ENCODE results near the gene STX19.

The STX19 gene

GRCh38 chr3:94001827-94002495, 26.4 kb downstream of the STX19 start:
- no peak for TF ChIP-seq CTCF (IDR thresholded peaks at IDR 0.05; ENCODE audit: borderline replicate concordance, control extremely low read depth, extremely low read depth, insufficient read depth, missing control alignments)
- no peak for DNase-seq (ENCODE audit: low spot score)
- in situ Hi-C loops (cut with MboI; ENCODE audit: low sequenced_read_pairs, unreplicated experiment) = no loop called here

GRCh38 chr3:94001191-94001590, 27.2 kb downstream of the STX19 start:
- no peak for DNase-seq (ENCODE audit: low spot score)
- in situ Hi-C loops (cut with MboI; ENCODE audit: low sequenced_read_pairs, unreplicated experiment) = no loop called here
- no peak for TF ChIP-seq CTCF (IDR thresholded peaks at IDR 0.05; ENCODE audit: borderline replicate concordance, control extremely low read depth, extremely low read depth, insufficient read depth, missing control alignments)

GRCh38 chr3:93994056-93994455, 34.3 kb downstream of the STX19 start:
- in situ Hi-C loops (cut with MboI; ENCODE audit: low sequenced_read_pairs, unreplicated experiment) = no loop called here
- TF ChIP-seq CTCF (IDR thresholded peaks at IDR 0.05; ENCODE audit: borderline replicate concordance, control extremely low read depth, extremely low read depth, insufficient read depth, missing control alignments) = no peak
- DNase-seq (ENCODE audit: low spot score) = no peak

GRCh38 chr3:93992207-93992606, 36.2 kb downstream of the STX19 start:
- TF ChIP-seq CTCF (IDR thresholded peaks at IDR 0.05; ENCODE audit: borderline replicate concordance, control extremely low read depth, extremely low read depth, insufficient read depth, missing control alignments) = no peak
- in situ Hi-C loops (cut with MboI; ENCODE audit: low sequenced_read_pairs, unreplicated experiment) = no loop called here
- DNase-seq (ENCODE audit: low spot score) = no peak

GRCh38 chr3:93991631-93992030, 36.8 kb downstream of the STX19 start:
- DNase-seq (ENCODE audit: low spot score) = no peak
- no peak for TF ChIP-seq CTCF (IDR thresholded peaks at IDR 0.05; ENCODE audit: borderline replicate concordance, control extremely low read depth, extremely low read depth, insufficient read depth, missing control alignments)
- in situ Hi-C loops (cut with MboI; ENCODE audit: low sequenced_read_pairs, unreplicated experiment) = no loop called here

GRCh38 chr3:93989241-93989640, 39.2 kb downstream of the STX19 start:
- TF ChIP-seq CTCF (IDR thresholded peaks at IDR 0.05; ENCODE audit: borderline replicate concordance, control extremely low read depth, extremely low read depth, insufficient read depth, missing control alignments) = no peak
- DNase-seq (ENCODE audit: low spot score) = no peak
- in situ Hi-C loops (cut with MboI; ENCODE audit: low sequenced_read_pairs, unreplicated experiment) = no loop called here

Measured in GM13976 (cell line).